GM13977 (cell line): ENCODE data around the gene WWOX.

ENCODE experiments used
- DNase-seq: peaks from one replicate; pipeline ENCODE4 v3.0.0; 2012; ENCODE audit warnings: low spot score
- CTCF ChIP-seq: IDR thresholded peaks from 2 replicates; pipeline ENCODE4 v1.5.1; 2012; ENCODE audit warnings: mild to moderate bottlenecking, control low read depth; ENCODE audit not compliant: insufficient read depth; ENCODE audit errors: extremely low read depth, missing control alignments
- in situ Hi-C: fragments of 300-500 bp; cut with MboI; formaldehyde crosslinking; loops from one replicate; pipeline ENCODE4 v1.12.0; 2022; ENCODE audit warnings: low sequenced_read_pairs, low pct_unique_long_range_greater_than_20kb, mixed read lengths, inconsistent platforms; ENCODE audit not compliant: unreplicated experiment

The WWOX gene

GRCh38 chr16:79181419-79181818, 1082.0 kb downstream of the WWOX start:
- TF ChIP-seq CTCF, result no peak
- DNase-seq, result no peak
- in situ Hi-C loops, result no loop called here

- DNase-seq, result no peak
- no peak for TF ChIP-seq CTCF
- in situ Hi-C loops, result no loop called here
Measured at GRCh38 chr16:79182616-79183015, 1083.2 kb downstream of the WWOX start.

GRCh38 chr16:79183571-79183970, 1084.1 kb downstream of the WWOX start:
- DNase-seq, result no peak
- no peak for TF ChIP-seq CTCF
- in situ Hi-C loops, result no loop called here

GRCh38 chr16:79184464-79185030, 1085.1 kb downstream of the WWOX start:
- no peak for TF ChIP-seq CTCF
- DNase-seq, result no peak
- in situ Hi-C loops, result no loop called here

- no peak for DNase-seq
- in situ Hi-C loops, result no loop called here
- no peak for TF ChIP-seq CTCF
Measured at GRCh38 chr16:79185711-79186110, 1086.3 kb downstream of the WWOX start.

- no peak for DNase-seq
- in situ Hi-C loops, result no loop called here
- TF ChIP-seq CTCF, result no peak
Measured at GRCh38 chr16:79186196-79186595, 1086.7 kb downstream of the WWOX start.
